Gastroesophageal sphincter (tissue), 4 donors: Measurements from ENCODE around the gene KIRREL3. TPM values are rescaled to one million over a fixed set of nuclear protein-coding genes. Genes with fewer than 3 reads are reported as not detected.

Source experiments
- ATAC-seq: fragments of 150-250 bp; one replicate; pipeline ENCODE4 v1.9.1; 2016; ENCODE audit warnings: mild to moderate bottlenecking, moderate library complexity
- H3K27ac ChIP-seq, 4 donors: fragments of 200-600 bp; sonication (generic) in 3 of 4; 1 replicate in 3 of 4; 2 replicates in 1 of 4; pipeline ENCODE4 v1.5.1; 2016 to 2019
- H3K27me3 ChIP-seq: fragments of 200-600 bp; sonication (generic); one replicate; pipeline ENCODE4 v1.5.1; 2019
- H3K36me3 ChIP-seq, 2 donors: fragments of 200-600 bp; sonication (generic); one replicate each; pipeline ENCODE4 v1.5.1; 2019; ENCODE audit warnings: control low read depth in 1 of 2
- H3K4me1 ChIP-seq, 3 donors: fragments of 200-600 bp; sonication (generic); 1 replicate in 2 of 3; 2 replicates in 1 of 3; pipeline ENCODE4 v1.5.1; 2016 to 2019; ENCODE audit warnings: control low read depth in 2 of 3
- H3K4me3 ChIP-seq, 2 donors: fragments of 200-600 bp; sonication (generic); one replicate each; pipeline ENCODE4 v1.5.1; 2019; ENCODE audit warnings: mild to moderate bottlenecking in 1 of 2, moderate library complexity in 1 of 2
- H3K9me3 ChIP-seq, 3 donors: fragments of 200-600 bp; sonication (generic); one replicate each; pipeline ENCODE4 v1.5.1; 2017 to 2019; ENCODE audit warnings: control low read depth in 2 of 3
- EP300 ChIP-seq: sonication (generic); formaldehyde crosslinking; IDR thresholded peaks from one replicate; pipeline ENCODE4 v1.6.1; 2017; ENCODE audit warnings: antibody characterized with exemption, mild to moderate bottlenecking
- POLR2A ChIP-seq, 2 donors: fragments of 450-650 bp; IDR thresholded peaks; one replicate each; pipeline ENCODE4 v1.6.1; 2017; ENCODE audit warnings: antibody characterized with exemption in 2 of 2, mild to moderate bottlenecking in 2 of 2, moderate library complexity in 1 of 2
- POLR2AphosphoS5 ChIP-seq: sonication (generic); formaldehyde crosslinking; IDR thresholded peaks from one replicate; pipeline ENCODE4 v1.6.1; 2017; ENCODE audit warnings: antibody characterized with exemption
- WGBS, 2 donors: methylation state at CpG; one replicate each; pipeline ENCODE4 v1.1.5; 2018; ENCODE audit warnings: low coverage in 1 of 2; 5-methylcytosine and 5-hydroxymethylcytosine counted together
- total RNA-seq, 4 donors: library from RNA; depleted of rRNA; stranded (reverse); fragments of >200 nt; gene quantifications; one replicate each; pipeline ENCODE4 v1.1.0, GENCODE V29; 2016
- TF ChIP-seq, protein P1 (sequence below), 4 experiments: fragments of 200-600 bp in 2 of 4; fragments of 450-650 bp in 2 of 4; sonication (generic) in 1 of 4; IDR thresholded peaks; one replicate each; pipeline ENCODE4 v1.5.1; 2017 to 2019; ENCODE audit warnings: antibody characterized with exemption in 4 of 4, mild to moderate bottlenecking in 2 of 4, moderate library complexity in 2 of 4

Gene KIRREL3
- total RNA-seq, 4 donors from 2014 or later, result 0.54 to 3.9 (median 1.4) TPM

- ATAC-seq, result no peak
- no peaks in the 10 kb centered on the region for H3K4me1 ChIP-seq
- no peak for TF ChIP-seq POLR2AphosphoS5
- no peak for TF ChIP-seq EP300
- TF ChIP-seq, protein P1, sequence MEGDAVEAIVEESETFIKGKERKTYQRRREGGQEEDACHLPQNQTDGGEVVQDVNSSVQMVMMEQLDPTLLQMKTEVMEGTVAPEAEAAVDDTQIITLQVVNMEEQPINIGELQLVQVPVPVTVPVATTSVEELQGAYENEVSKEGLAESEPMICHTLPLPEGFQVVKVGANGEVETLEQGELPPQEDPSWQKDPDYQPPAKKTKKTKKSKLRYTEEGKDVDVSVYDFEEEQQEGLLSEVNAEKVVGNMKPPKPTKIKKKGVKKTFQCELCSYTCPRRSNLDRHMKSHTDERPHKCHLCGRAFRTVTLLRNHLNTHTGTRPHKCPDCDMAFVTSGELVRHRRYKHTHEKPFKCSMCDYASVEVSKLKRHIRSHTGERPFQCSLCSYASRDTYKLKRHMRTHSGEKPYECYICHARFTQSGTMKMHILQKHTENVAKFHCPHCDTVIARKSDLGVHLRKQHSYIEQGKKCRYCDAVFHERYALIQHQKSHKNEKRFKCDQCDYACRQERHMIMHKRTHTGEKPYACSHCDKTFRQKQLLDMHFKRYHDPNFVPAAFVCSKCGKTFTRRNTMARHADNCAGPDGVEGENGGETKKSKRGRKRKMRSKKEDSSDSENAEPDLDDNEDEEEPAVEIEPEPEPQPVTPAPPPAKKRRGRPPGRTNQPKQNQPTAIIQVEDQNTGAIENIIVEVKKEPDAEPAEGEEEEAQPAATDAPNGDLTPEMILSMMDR (IDR thresholded peaks at IDR 0.05), result no peak
- no peak for TF ChIP-seq POLR2A (IDR thresholded peaks at IDR 0.05)
- peaks cover 49% of the 10 kb centered on the region for H3K27me3 ChIP-seq
- H3K4me3 ChIP-seq, result no peak overlapping the region
- H3K9me3 ChIP-seq, result no peaks in the 10 kb centered on the region
- WGBS, 2 donors, result 80% methylated on average over 1 of the region's 2 CpGs; no CpG with 5 or more reads in 1 of the 2 donors
- no peak overlapping the region for H3K27ac ChIP-seq
- no peaks in the 10 kb centered on the region for H3K36me3 ChIP-seq
Measured at GRCh38 chr11:126634963-126635362, 365.6 kb downstream of the KIRREL3 start.

DNA sequence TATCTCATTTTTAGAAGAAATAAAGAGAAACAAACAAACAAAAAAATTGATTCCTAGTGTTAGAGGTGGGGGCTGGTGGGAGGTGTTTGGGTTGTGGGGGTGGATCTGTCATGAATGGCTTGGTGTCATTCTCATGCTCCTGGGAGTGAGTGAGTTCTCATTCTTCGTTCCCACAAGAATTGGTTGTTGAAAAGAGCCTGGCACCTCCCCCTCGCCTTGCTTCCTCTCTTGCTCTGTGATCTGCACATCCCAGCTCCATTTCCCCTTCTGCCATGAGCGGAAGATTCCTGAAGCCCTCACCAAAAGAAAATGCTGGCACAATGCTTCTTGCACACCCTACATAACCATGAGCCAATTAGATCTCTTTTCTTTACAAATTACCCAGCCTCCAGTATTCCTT lies 367.2 kb downstream of the KIRREL3 start:
- 48 to 75% methylated on average over 2 to 3 of the region's 3 CpGs for WGBS, 2 donors

GRCh38 chr11:126630893-126631798 lies 369.4 kb downstream of the KIRREL3 start:
- Histone ChIP-seq H3K36me3 (no peaks in the 10 kb centered on the region), H3K27ac (no peak overlapping the region), H3K9me3 (no peaks in the 10 kb centered on the region), H3K4me1 (no peaks in the 10 kb centered on the region), H3K27me3 (peaks cover 42% of the 10 kb centered on the region), H3K4me3 (no peak overlapping the region)
- TF ChIP-seq, protein P1 (IDR thresholded peaks at IDR 0.05), result no peak
- TF ChIP-seq EP300 (no peak), POLR2AphosphoS5 (no peak)
- 53 to 64% methylated on average over 6 to 10 of the region's 10 CpGs for WGBS, 2 donors
- ATAC-seq, result no peak

More for the DNA sequence above, 367.2 kb downstream of the KIRREL3 start:
- H3K36me3 ChIP-seq, result no peaks in the 10 kb centered on the region
- ATAC-seq, result no peak
- no peak overlapping the region for H3K27ac ChIP-seq
- H3K27me3 ChIP-seq, result peaks cover 50% of the 10 kb centered on the region
- no peak overlapping the region for H3K4me3 ChIP-seq
- no peak for TF ChIP-seq POLR2AphosphoS5
- no peak for TF ChIP-seq EP300
- TF ChIP-seq, protein P1 (IDR thresholded peaks at IDR 0.05), result no peak
- no peak for TF ChIP-seq POLR2A (IDR thresholded peaks at IDR 0.05)
- no peaks in the 10 kb centered on the region for H3K9me3 ChIP-seq
- H3K4me1 ChIP-seq, result no peaks in the 10 kb centered on the region

DNA sequence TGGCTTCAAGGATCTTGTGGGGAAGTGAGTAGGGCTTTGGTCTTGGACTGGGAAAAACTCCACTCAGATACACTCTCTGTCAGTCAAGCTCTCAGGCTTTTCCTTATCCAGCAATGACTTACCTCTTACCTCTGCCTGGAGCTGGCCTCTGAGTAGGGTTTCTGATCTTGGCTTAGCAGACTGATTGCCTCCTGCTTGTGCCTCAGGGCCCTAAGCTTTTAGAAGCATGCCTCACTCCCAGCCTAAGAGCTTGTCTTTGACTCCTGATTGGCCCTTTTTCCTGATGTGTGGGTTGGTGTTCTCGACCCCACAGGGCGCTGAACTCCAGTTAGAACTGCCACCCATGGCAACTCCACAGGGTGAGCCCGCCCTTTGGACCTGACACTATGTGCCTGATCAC lies 370.1 kb downstream of the KIRREL3 start:
- TF ChIP-seq POLR2A (IDR thresholded peaks at IDR 0.05) (no peak), EP300 (no peak), POLR2AphosphoS5 (no peak)
- TF ChIP-seq, protein P1 (IDR thresholded peaks at IDR 0.05), result no peak
- WGBS, 2 donors, result 93% methylated on average over 3 of the region's 3 CpGs; no CpG with 5 or more reads in 1 of the 2 donors

More for the DNA sequence above, 370.1 kb downstream of the KIRREL3 start:
- peaks cover 35% of the 10 kb centered on the region for H3K27me3 ChIP-seq
- no peaks in the 10 kb centered on the region for H3K9me3 ChIP-seq
- ATAC-seq, result no peak
- no peaks in the 10 kb centered on the region for H3K4me1 ChIP-seq
- no peaks in the 10 kb centered on the region for H3K36me3 ChIP-seq
- H3K27ac ChIP-seq, result no peak overlapping the region
- H3K4me3 ChIP-seq, result no peak overlapping the region
